Endodermal cell (in vitro differentiated cells): ENCODE measurements around the gene PLB1. TPM values are rescaled to one million over a fixed set of nuclear protein-coding genes. Genes with fewer than 3 reads are reported as not detected.

Experiments
- DNase-seq: peaks from one replicate; pipeline ENCODE4 v3.0.0-alpha.2; 2017
- H3K27ac ChIP-seq: 2 replicates; pipeline ENCODE4 v1.5.1; 2013; ENCODE audit warnings: mild to moderate bottlenecking, low read depth, low read length, moderate library complexity
- H3K27me3 ChIP-seq: 2 replicates; pipeline ENCODE4 v1.6.1; 2013; ENCODE audit warnings: mild to moderate bottlenecking, low read length, moderate library complexity; ENCODE audit not compliant: insufficient read depth, control insufficient read depth, poor library complexity, severe bottlenecking
- H3K36me3 ChIP-seq: 2 replicates; pipeline ENCODE4 v1.7.0; 2013; ENCODE audit warnings: mild to moderate bottlenecking, low read length, moderate library complexity; ENCODE audit not compliant: control insufficient read depth, insufficient read depth
- H3K4me1 ChIP-seq: one replicate; pipeline ENCODE4 v1.7.0; 2013; ENCODE audit warnings: low read length; ENCODE audit not compliant: control insufficient read depth, insufficient read depth
- H3K4me3 ChIP-seq: 2 replicates; pipeline ENCODE4 v1.5.1; 2013; ENCODE audit warnings: mild to moderate bottlenecking, low read length, moderate library complexity
- H3K9ac ChIP-seq: 2 replicates; pipeline ENCODE4 v1.6.1; 2013; ENCODE audit warnings: mild to moderate bottlenecking, low read length, moderate library complexity; ENCODE audit not compliant: poor library complexity, severe bottlenecking; ENCODE audit errors: extremely low read depth
- H3K9me3 ChIP-seq: 2 replicates; pipeline ENCODE4 v1.6.1; 2013; ENCODE audit warnings: mild to moderate bottlenecking, low read length, moderate library complexity; ENCODE audit not compliant: control insufficient read depth
- H3K27ac Mint-ChIP-seq: 2 replicates; pipeline ENCODE4 v1.8.0; 2020; ENCODE audit warnings: mixed read lengths
- H3K27me3 Mint-ChIP-seq: 2 replicates; pipeline ENCODE4 v1.8.0; 2021; ENCODE audit warnings: mild to moderate bottlenecking, mixed read lengths; ENCODE audit not compliant: insufficient read depth
- H3K36me3 Mint-ChIP-seq: 2 replicates; pipeline ENCODE4 v1.8.0; 2020; ENCODE audit warnings: low read depth, mixed read lengths
- H3K4me1 Mint-ChIP-seq: 2 replicates; pipeline ENCODE4 v1.8.0; 2020; ENCODE audit warnings: mixed read lengths
- H3K4me3 Mint-ChIP-seq: 2 replicates; pipeline ENCODE4 v1.8.0; 2020; ENCODE audit warnings: mild to moderate bottlenecking, moderate library complexity, mixed read lengths
- H3K9me3 Mint-ChIP-seq: 2 replicates; pipeline ENCODE4 v1.8.0; 2020; ENCODE audit warnings: mild to moderate bottlenecking, mixed read lengths
- WGBS, 2 experiments: methylation state at CpG; one replicate each; pipeline versions ENCODE4 v1.1.5 to v1.1.7; 2013; ENCODE audit warnings: missing lambda C conversion rate in 2 of 2, mixed read lengths in 1 of 2; ENCODE audit not compliant: insufficient coverage in 1 of 2, insufficient read length in 1 of 2; 5-methylcytosine and 5-hydroxymethylcytosine counted together
- total RNA-seq, 2 donors: library from RNA; stranded (reverse); fragmentation: NEBNext Ultra II Directional in 1 of 2; extraction: Animal tissue kit (Norgen Biotek cat#: 25700) in 1 of 2; gene quantifications; 2 replicates in 1 of 2; 3 replicates in 1 of 2; pipeline ENCODE4 v1.2.1, GENCODE V29; 2021
- TF ChIP-seq, protein P1 (sequence below): fragments of 200-600 bp; sonication (generic); conservative IDR thresholded peaks from 2 replicates; pipeline ENCODE4 v1.5.0; 2021; ENCODE audit warnings: antibody characterized with exemption, mild to moderate bottlenecking

Gene PLB1
- total RNA-seq, 2 donors from 2014 or later, result 0.35 to 0.38 TPM

DNA sequence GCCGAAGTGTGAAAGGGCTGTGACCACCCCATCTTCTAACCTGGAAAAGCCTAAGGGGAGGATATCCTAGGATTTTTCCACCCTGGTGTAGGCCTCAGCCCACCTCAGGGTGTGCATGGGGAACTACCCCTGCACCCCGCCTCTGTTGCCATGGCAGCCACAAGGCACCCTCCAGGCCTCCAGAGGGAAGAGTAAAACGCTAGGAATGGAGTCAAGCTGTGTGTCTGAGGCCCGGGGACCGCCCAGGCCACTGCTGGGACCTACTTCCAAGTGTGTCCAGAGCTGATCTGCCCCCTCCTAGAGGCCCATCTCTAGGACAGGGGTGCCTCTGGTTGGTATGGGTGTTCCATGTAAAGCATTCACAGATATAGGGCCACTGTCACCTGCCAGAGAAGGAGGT, 86.7 kb downstream of the PLB1 start:
- Mint-ChIP-seq H3K4me1 (peaks cover 8% of the 10 kb centered on the region), H3K4me3 (no peak overlapping the region), H3K36me3 (no peaks in the 10 kb centered on the region), H3K9me3 (no peaks in the 10 kb centered on the region), H3K27ac (no peak overlapping the region), H3K27me3 (no peaks in the 10 kb centered on the region)
- no peaks in the 10 kb centered on the region for H3K36me3 ChIP-seq
- DNase-seq, result no peak
- H3K4me1 ChIP-seq, result no peaks in the 10 kb centered on the region
- no peak overlapping the region for H3K27ac ChIP-seq
- no peak overlapping the region for H3K9ac ChIP-seq
- no peaks in the 10 kb centered on the region for H3K27me3 ChIP-seq
- H3K9me3 ChIP-seq, result no peaks in the 10 kb centered on the region
- TF ChIP-seq, protein P1, sequence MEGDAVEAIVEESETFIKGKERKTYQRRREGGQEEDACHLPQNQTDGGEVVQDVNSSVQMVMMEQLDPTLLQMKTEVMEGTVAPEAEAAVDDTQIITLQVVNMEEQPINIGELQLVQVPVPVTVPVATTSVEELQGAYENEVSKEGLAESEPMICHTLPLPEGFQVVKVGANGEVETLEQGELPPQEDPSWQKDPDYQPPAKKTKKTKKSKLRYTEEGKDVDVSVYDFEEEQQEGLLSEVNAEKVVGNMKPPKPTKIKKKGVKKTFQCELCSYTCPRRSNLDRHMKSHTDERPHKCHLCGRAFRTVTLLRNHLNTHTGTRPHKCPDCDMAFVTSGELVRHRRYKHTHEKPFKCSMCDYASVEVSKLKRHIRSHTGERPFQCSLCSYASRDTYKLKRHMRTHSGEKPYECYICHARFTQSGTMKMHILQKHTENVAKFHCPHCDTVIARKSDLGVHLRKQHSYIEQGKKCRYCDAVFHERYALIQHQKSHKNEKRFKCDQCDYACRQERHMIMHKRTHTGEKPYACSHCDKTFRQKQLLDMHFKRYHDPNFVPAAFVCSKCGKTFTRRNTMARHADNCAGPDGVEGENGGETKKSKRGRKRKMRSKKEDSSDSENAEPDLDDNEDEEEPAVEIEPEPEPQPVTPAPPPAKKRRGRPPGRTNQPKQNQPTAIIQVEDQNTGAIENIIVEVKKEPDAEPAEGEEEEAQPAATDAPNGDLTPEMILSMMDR, result no peak
- 85 to 90% methylated on average over 2 to 5 of the region's 5 CpGs for WGBS, 2 experiments
- no peak overlapping the region for H3K4me3 ChIP-seq

DNA sequence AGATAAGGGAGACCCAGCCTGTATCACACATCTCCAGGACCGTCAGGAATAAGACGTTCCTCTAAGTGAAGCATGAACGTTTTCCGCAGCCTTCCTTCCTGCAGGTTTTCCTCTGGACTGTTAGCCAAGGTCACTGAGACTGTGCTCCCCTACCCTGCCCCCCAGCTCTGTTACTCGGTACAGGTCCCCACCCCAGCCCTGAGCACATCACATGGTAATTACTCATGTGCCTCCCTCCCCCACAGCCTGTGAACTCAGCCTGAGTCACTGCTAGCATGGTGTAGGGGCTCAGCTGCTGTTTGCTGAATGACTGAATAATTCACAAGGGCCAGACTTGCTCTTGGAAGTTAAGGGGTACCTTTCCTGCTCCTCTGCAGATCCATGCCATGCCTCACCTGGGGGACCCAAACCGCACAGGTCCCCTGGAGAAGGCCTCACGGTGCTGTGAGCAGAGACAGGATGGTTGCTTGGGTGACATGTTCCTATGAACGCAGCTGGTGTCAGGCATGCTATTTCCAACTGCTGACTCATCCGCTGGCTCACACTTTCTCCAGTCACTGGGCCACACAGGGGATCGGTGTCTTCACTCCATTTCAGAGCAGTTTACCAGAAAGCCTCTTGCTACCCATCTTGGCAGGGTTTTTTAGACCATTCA, 88.2 kb downstream of the PLB1 start:
- H3K9ac ChIP-seq, result no peak overlapping the region
- peak; percentile 78 for DNase-seq
- H3K27me3 ChIP-seq, result no peaks in the 10 kb centered on the region
- H3K4me1 ChIP-seq, result no peaks in the 10 kb centered on the region
- no peak overlapping the region for H3K4me3 Mint-ChIP-seq
- H3K9me3 ChIP-seq, result no peaks in the 10 kb centered on the region
- TF ChIP-seq, protein P1, result no peak
- H3K9me3 Mint-ChIP-seq, result no peaks in the 10 kb centered on the region
- no peaks in the 10 kb centered on the region for H3K36me3 Mint-ChIP-seq
- 75 to 80% methylated on average over 9 to 10 of the region's 10 CpGs for WGBS, 2 experiments
- H3K4me3 ChIP-seq, result no peak overlapping the region
- H3K27me3 Mint-ChIP-seq, result no peaks in the 10 kb centered on the region
- H3K36me3 ChIP-seq, result no peaks in the 10 kb centered on the region
- peaks cover 8% of the 10 kb centered on the region for H3K4me1 Mint-ChIP-seq
- peak overlapping the region; percentile 58 for H3K27ac Mint-ChIP-seq
- no peak overlapping the region for H3K27ac ChIP-seq

DNA sequence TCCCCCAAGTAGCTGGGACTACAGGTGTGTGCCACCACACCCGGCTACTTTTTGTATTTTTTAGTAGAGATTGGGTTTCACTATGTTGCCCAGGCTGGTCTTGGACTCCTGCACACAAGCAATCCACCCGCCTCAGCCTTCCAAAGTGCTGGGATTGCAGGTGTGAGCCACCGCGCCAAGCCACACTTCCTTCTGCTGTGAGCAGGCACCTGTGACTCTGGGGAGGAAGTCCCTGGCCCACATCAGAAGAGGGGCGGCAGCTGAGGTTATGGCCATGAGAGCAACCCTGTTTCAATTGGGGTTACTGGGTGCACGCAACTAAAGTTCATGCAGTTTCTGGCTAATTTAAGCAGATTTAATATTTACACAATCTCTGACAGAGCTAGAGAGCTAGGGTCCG, 91.0 kb downstream of the PLB1 start:
- Histone ChIP-seq H3K9me3 (no peaks in the 10 kb centered on the region), H3K36me3 (no peaks in the 10 kb centered on the region), H3K4me1 (no peaks in the 10 kb centered on the region), H3K9ac (no peak overlapping the region), H3K27me3 (no peaks in the 10 kb centered on the region), H3K27ac (no peak overlapping the region), H3K4me3 (no peak overlapping the region)
- no peak overlapping the region for H3K4me3 Mint-ChIP-seq
- no peaks in the 10 kb centered on the region for H3K27me3 Mint-ChIP-seq
- TF ChIP-seq, protein P1, result no peak
- no peak overlapping the region for H3K27ac Mint-ChIP-seq
- no peaks in the 10 kb centered on the region for H3K9me3 Mint-ChIP-seq
- WGBS, 2 experiments, result 95 to 96% methylated on average over 6 to 7 of the region's 7 CpGs
- H3K36me3 Mint-ChIP-seq, result no peaks in the 10 kb centered on the region
- H3K4me1 Mint-ChIP-seq, result peaks cover 7% of the 10 kb centered on the region
- no peak for DNase-seq
